GM23338 (cell line): ENCODE measurements around the gene HMOX1. TPM values are rescaled to one million over a fixed set of nuclear protein-coding genes. Genes with fewer than 3 reads are reported as not detected.

Source experiments
- ATAC-seq: fragments of 200-7000 bp; cut with Tn5 transposase; 3 replicates; pipeline ENCODE4 v1.9.1; 2020
- DNase-seq: peaks from one replicate; pipeline ENCODE4 v3.0.0-alpha.2; 2015; ENCODE audit warnings: low spot score
- H2AFZ ChIP-seq: fragments of 200-600 bp; sonication (generic); 2 replicates; pipeline ENCODE4 v1.8.0; 2016; ENCODE audit warnings: antibody characterized with exemption, mild to moderate bottlenecking, moderate library complexity
- H3F3A ChIP-seq: fragments of 200-600 bp; sonication (generic); replicated peaks from 2 replicates; pipeline ENCODE4 v1.8.0; 2017; ENCODE audit warnings: antibody characterized with exemption, mixed run types, low read depth
- H3K27ac ChIP-seq: fragments of 200-600 bp; sonication (generic); 2 replicates; pipeline ENCODE4 v1.6.1; 2016; ENCODE audit warnings: low read depth
- H3K27me3 ChIP-seq: fragments of 200-600 bp; sonication (generic); 2 replicates; pipeline ENCODE4 v1.8.0; 2016; ENCODE audit warnings: mild to moderate bottlenecking, mixed run types, moderate library complexity; ENCODE audit not compliant: insufficient read depth
- H3K36me3 ChIP-seq: fragments of 200-600 bp; sonication (generic); 2 replicates; pipeline ENCODE4 v1.8.0; 2016; ENCODE audit warnings: mild to moderate bottlenecking; ENCODE audit not compliant: insufficient read depth
- H3K4me1 ChIP-seq: fragments of 200-600 bp; sonication (generic); 2 replicates; pipeline ENCODE4 v1.8.0; 2016; ENCODE audit warnings: mild to moderate bottlenecking, moderate library complexity; ENCODE audit not compliant: insufficient read depth
- H3K4me2 ChIP-seq: fragments of 200-600 bp; sonication (generic); 2 replicates; pipeline ENCODE4 v1.7.1; 2017; ENCODE audit warnings: mixed run types
- H3K4me3 ChIP-seq: fragments of 200-600 bp; sonication (generic); 2 replicates; pipeline ENCODE4 v1.6.1; 2016; ENCODE audit warnings: mixed run types
- H3K79me2 ChIP-seq: fragments of 200-600 bp; sonication (generic); replicated peaks from 2 replicates; pipeline ENCODE4 v1.8.0; 2017; ENCODE audit warnings: mild to moderate bottlenecking; ENCODE audit not compliant: insufficient read depth
- H3K9me2 ChIP-seq: fragments of 200-600 bp; sonication (generic); 2 replicates; pipeline ENCODE4 v1.8.0; 2017; ENCODE audit not compliant: insufficient read depth
- H4K20me1 ChIP-seq: fragments of 200-600 bp; sonication (generic); replicated peaks from 2 replicates; pipeline ENCODE4 v1.8.0; 2017; ENCODE audit warnings: mild to moderate bottlenecking; ENCODE audit not compliant: insufficient read depth
- H3K27ac Mint-ChIP-seq: 2 replicates; pipeline ENCODE4 v1.8.0; 2020; ENCODE audit warnings: inconsistent platforms, mild to moderate bottlenecking, moderate library complexity, mixed read lengths
- H3K27me3 Mint-ChIP-seq: 3 replicates; pipeline ENCODE4 v1.8.0; 2022; ENCODE audit warnings: low read depth, mild to moderate bottlenecking, moderate library complexity, mixed read lengths, inconsistent platforms; ENCODE audit not compliant: insufficient read depth, poor library complexity
- H3K36me3 Mint-ChIP-seq: 3 replicates; pipeline ENCODE4 v1.8.0; 2021; ENCODE audit warnings: low read depth, mild to moderate bottlenecking, inconsistent platforms, moderate library complexity, mixed read lengths
- H3K4me1 Mint-ChIP-seq: 3 replicates; pipeline ENCODE4 v1.8.0; 2020; ENCODE audit warnings: mild to moderate bottlenecking, inconsistent platforms, mixed read lengths
- H3K4me3 Mint-ChIP-seq: 3 replicates; pipeline ENCODE4 v1.8.0; 2021; ENCODE audit warnings: moderate library complexity, mild to moderate bottlenecking, inconsistent platforms, mixed read lengths
- H3K9me3 Mint-ChIP-seq: 3 replicates; pipeline ENCODE4 v1.8.0; 2020; ENCODE audit warnings: moderate library complexity, mild to moderate bottlenecking, inconsistent platforms, mixed read lengths
- CREB1 ChIP-seq: fragments of 250-450 bp; sonication (Bioruptor Pico); IDR thresholded peaks from 2 replicates; pipeline ENCODE4 v1.5.0; 2020; ENCODE audit warnings: low read depth, mild to moderate bottlenecking, moderate library complexity
- EZH2 ChIP-seq: fragments of 200-600 bp; sonication (generic); IDR thresholded peaks from one replicate; pipeline ENCODE4 v1.8.0; 2017; ENCODE audit warnings: antibody characterized with exemption, mild to moderate bottlenecking, low read depth; ENCODE audit not compliant: unreplicated experiment
- JUNB ChIP-seq: IDR thresholded peaks from one replicate; pipeline ENCODE4 v1.6.1; 2016; ENCODE audit warnings: antibody characterized with exemption; ENCODE audit not compliant: unreplicated experiment
- NANOG ChIP-seq: IDR thresholded peaks from 2 replicates; pipeline ENCODE4 v1.6.1; 2016; ENCODE audit warnings: antibody characterized with exemption, borderline replicate concordance
- POLR2AphosphoS5 ChIP-seq: IDR thresholded peaks from 2 replicates; pipeline ENCODE4 v1.6.1; 2016; ENCODE audit warnings: antibody characterized with exemption, low read depth
- STAT1 ChIP-seq: IDR thresholded peaks from one replicate; pipeline ENCODE4 v1.6.1; 2016; ENCODE audit warnings: antibody characterized with exemption; ENCODE audit not compliant: unreplicated experiment
- ZNF114 ChIP-seq: fragments of 250-450 bp; sonication (Bioruptor Pico); IDR thresholded peaks from 2 replicates; pipeline ENCODE4 v1.5.0; 2020; ENCODE audit warnings: mild to moderate bottlenecking, moderate library complexity
- ZNF331 ChIP-seq: fragments of 250-450 bp; sonication (Bioruptor Pico); IDR thresholded peaks from 2 replicates; pipeline ENCODE4 v1.5.0; 2020; ENCODE audit warnings: low read depth, mild to moderate bottlenecking, moderate library complexity
- polyA plus RNA-seq: library from polyadenylated mRNA; unstranded; fragments of >200 nt; fragmentation: Nextera tagmentation; extraction: Ambion mirVana; gene quantifications from 2 replicates; pipeline ENCODE4 v1.2.1, GENCODE V29; 2016
- total RNA-seq: library from RNA; depleted of rRNA; stranded (reverse); fragments of >200 nt; shearing (Covaris generic); gene quantifications from 2 replicates; pipeline ENCODE4 v1.2.3, GENCODE V29; 2014
- TF ChIP-seq, protein P1 (sequence below): IDR thresholded peaks from 2 replicates; pipeline ENCODE4 v1.6.1; 2016; ENCODE audit warnings: antibody characterized with exemption
- TF ChIP-seq, protein P2 (sequence below), 2 experiments: fragments of 200-600 bp in 1 of 2; sonication (generic) in 1 of 2; conservative IDR thresholded peaks; 2 replicates each; pipeline versions ENCODE4 v1.5.1 to v1.6.1; 2016 to 2017; ENCODE audit warnings: antibody characterized with exemption in 2 of 2, low read depth in 2 of 2, mild to moderate bottlenecking in 2 of 2, moderate library complexity in 1 of 2
- TF ChIP-seq, protein P3 (sequence below): fragments of 250-450 bp; sonication (Bioruptor Pico); IDR thresholded peaks from 2 replicates; pipeline ENCODE4 v1.5.0; 2020; ENCODE audit warnings: mild to moderate bottlenecking, moderate library complexity
- TF ChIP-seq, protein P4 (sequence below): IDR thresholded peaks from one replicate; pipeline ENCODE4 v1.6.1; 2018; ENCODE audit warnings: antibody characterized with exemption; ENCODE audit not compliant: unreplicated experiment

HMOX1 gene
- total and polyA plus RNA-seq, 2 experiments from 2014 or later: 10.9 to 22.6 TPM

DNA sequence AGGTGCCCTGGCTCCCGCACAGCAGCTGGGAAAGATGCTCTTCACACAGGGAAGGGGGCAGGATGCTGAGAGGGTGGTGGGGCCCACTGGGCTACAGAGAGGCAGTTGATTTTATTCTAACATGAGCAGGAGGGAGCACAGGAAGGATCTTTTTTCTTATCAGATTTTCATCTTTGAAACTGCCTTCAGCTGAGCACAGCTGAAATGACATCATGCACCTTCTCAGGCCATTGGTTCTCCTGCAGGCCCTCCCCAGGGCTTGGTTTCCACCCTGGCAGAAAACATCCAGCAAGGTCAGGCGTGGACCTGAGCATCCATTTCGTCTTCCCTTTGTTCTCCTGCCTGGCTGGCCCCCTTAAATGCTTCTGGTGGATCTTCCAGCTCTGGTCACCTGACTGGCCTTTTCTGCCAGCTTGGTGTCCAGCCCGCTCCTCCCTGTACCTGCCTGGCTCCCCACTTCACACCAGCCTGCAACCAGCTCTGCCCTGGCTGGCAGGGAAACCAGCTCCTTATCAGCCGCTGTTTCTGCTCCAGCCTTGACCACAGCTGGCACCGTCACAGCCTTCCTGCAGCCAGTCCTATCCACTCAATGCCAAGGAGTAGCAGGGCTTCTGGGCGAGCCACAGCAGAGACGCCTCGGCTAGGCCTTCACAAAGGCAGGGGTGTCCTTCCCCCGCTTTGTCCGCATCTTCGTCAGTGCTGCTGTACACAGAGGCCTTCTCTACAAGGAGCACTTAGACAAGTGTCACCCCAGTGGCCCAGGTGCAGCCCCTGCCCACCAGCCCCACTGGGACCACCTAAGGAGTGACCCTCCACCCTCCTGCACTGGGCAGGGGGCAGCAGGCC is 44.7 kb upstream of the HMOX1 start:
- Histone ChIP-seq H3K4me3 (no peak overlapping the region), H3K9me2 (no peaks in the 10 kb centered on the region), H3F3A (no peaks in the 10 kb centered on the region), H3K4me2 (no peak overlapping the region), H3K36me3 (no peaks in the 10 kb centered on the region), H4K20me1 (no peaks in the 10 kb centered on the region), H2AFZ (no peak overlapping the region), H3K27ac (no peak overlapping the region), H3K4me1 (no peaks in the 10 kb centered on the region), H3K27me3 (no peaks in the 10 kb centered on the region), H3K79me2 (no peaks in the 10 kb centered on the region)
- Mint-ChIP-seq H3K4me3 (no peak overlapping the region), H3K9me3 (no peaks in the 10 kb centered on the region), H3K27ac (no peak overlapping the region), H3K36me3 (peaks cover 22% of the 10 kb centered on the region), H3K4me1 (peaks cover 5% of the 10 kb centered on the region; the same call in 2 of the 3 replicates), H3K27me3 (peaks cover 15% of the 10 kb centered on the region)
- TF ChIP-seq NANOG: no peak
- TF ChIP-seq, protein P1, sequence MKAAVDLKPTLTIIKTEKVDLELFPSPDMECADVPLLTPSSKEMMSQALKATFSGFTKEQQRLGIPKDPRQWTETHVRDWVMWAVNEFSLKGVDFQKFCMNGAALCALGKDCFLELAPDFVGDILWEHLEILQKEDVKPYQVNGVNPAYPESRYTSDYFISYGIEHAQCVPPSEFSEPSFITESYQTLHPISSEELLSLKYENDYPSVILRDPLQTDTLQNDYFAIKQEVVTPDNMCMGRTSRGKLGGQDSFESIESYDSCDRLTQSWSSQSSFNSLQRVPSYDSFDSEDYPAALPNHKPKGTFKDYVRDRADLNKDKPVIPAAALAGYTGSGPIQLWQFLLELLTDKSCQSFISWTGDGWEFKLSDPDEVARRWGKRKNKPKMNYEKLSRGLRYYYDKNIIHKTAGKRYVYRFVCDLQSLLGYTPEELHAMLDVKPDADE: no peak
- TF ChIP-seq CREB1: no peak
- TF ChIP-seq STAT1: no peak
- TF ChIP-seq ZNF114 (CRISPR knock-in tag): no peak
- TF ChIP-seq JUNB: no peak
- TF ChIP-seq, protein P2, sequence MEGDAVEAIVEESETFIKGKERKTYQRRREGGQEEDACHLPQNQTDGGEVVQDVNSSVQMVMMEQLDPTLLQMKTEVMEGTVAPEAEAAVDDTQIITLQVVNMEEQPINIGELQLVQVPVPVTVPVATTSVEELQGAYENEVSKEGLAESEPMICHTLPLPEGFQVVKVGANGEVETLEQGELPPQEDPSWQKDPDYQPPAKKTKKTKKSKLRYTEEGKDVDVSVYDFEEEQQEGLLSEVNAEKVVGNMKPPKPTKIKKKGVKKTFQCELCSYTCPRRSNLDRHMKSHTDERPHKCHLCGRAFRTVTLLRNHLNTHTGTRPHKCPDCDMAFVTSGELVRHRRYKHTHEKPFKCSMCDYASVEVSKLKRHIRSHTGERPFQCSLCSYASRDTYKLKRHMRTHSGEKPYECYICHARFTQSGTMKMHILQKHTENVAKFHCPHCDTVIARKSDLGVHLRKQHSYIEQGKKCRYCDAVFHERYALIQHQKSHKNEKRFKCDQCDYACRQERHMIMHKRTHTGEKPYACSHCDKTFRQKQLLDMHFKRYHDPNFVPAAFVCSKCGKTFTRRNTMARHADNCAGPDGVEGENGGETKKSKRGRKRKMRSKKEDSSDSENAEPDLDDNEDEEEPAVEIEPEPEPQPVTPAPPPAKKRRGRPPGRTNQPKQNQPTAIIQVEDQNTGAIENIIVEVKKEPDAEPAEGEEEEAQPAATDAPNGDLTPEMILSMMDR (conservative IDR thresholded peaks at IDR 0.05; ENCODE audit: low read depth in 2 of 2): no peak
- TF ChIP-seq POLR2AphosphoS5: no peak
- TF ChIP-seq, protein P3, sequence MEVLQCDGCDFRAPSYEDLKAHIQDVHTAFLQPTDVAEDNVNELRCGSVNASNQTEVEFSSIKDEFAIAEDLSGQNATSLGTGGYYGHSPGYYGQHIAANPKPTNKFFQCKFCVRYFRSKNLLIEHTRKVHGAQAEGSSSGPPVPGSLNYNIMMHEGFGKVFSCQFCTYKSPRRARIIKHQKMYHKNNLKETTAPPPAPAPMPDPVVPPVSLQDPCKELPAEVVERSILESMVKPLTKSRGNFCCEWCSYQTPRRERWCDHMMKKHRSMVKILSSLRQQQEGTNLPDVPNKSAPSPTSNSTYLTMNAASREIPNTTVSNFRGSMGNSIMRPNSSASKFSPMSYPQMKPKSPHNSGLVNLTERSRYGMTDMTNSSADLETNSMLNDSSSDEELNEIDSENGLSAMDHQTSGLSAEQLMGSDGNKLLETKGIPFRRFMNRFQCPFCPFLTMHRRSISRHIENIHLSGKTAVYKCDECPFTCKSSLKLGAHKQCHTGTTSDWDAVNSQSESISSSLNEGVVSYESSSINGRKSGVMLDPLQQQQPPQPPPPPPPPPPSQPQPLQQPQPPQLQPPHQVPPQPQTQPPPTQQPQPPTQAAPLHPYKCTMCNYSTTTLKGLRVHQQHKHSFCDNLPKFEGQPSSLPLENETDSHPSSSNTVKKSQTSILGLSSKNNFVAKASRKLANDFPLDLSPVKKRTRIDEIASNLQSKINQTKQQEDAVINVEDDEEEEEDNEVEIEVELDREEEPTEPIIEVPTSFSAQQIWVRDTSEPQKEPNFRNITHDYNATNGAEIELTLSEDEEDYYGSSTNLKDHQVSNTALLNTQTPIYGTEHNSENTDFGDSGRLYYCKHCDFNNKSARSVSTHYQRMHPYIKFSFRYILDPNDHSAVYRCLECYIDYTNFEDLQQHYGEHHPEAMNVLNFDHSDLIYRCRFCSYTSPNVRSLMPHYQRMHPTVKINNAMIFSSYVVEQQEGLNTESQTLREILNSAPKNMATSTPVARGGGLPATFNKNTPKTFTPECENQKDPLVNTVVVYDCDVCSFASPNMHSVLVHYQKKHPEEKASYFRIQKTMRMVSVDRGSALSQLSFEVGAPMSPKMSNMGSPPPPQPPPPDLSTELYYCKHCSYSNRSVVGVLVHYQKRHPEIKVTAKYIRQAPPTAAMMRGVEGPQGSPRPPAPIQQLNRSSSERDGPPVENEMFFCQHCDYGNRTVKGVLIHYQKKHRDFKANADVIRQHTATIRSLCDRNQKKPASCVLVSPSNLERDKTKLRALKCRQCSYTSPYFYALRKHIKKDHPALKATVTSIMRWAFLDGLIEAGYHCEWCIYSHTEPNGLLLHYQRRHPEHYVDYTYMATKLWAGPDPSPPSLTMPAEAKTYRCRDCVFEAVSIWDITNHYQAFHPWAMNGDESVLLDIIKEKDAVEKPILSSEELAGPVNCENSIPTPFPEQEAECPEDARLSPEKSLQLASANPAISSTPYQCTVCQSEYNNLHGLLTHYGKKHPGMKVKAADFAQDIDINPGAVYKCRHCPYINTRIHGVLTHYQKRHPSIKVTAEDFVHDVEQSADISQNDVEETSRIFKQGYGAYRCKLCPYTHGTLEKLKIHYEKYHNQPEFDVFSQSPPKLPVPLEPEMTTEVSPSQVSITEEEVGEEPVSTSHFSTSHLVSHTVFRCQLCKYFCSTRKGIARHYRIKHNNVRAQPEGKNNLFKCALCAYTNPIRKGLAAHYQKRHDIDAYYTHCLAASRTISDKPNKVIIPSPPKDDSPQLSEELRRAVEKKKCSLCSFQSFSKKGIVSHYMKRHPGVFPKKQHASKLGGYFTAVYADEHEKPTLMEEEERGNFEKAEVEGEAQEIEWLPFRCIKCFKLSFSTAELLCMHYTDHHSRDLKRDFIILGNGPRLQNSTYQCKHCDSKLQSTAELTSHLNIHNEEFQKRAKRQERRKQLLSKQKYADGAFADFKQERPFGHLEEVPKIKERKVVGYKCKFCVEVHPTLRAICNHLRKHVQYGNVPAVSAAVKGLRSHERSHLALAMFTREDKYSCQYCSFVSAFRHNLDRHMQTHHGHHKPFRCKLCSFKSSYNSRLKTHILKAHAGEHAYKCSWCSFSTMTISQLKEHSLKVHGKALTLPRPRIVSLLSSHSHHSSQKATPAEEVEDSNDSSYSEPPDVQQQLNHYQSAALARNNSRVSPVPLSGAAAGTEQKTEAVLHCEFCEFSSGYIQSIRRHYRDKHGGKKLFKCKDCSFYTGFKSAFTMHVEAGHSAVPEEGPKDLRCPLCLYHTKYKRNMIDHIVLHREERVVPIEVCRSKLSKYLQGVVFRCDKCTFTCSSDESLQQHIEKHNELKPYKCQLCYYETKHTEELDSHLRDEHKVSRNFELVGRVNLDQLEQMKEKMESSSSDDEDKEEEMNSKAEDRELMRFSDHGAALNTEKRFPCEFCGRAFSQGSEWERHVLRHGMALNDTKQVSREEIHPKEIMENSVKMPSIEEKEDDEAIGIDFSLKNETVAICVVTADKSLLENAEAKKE (CRISPR knock-in tag): no peak
- no peak for TF ChIP-seq ZNF331 (CRISPR knock-in tag)
- no peak for TF ChIP-seq EZH2
- TF ChIP-seq, protein P4, sequence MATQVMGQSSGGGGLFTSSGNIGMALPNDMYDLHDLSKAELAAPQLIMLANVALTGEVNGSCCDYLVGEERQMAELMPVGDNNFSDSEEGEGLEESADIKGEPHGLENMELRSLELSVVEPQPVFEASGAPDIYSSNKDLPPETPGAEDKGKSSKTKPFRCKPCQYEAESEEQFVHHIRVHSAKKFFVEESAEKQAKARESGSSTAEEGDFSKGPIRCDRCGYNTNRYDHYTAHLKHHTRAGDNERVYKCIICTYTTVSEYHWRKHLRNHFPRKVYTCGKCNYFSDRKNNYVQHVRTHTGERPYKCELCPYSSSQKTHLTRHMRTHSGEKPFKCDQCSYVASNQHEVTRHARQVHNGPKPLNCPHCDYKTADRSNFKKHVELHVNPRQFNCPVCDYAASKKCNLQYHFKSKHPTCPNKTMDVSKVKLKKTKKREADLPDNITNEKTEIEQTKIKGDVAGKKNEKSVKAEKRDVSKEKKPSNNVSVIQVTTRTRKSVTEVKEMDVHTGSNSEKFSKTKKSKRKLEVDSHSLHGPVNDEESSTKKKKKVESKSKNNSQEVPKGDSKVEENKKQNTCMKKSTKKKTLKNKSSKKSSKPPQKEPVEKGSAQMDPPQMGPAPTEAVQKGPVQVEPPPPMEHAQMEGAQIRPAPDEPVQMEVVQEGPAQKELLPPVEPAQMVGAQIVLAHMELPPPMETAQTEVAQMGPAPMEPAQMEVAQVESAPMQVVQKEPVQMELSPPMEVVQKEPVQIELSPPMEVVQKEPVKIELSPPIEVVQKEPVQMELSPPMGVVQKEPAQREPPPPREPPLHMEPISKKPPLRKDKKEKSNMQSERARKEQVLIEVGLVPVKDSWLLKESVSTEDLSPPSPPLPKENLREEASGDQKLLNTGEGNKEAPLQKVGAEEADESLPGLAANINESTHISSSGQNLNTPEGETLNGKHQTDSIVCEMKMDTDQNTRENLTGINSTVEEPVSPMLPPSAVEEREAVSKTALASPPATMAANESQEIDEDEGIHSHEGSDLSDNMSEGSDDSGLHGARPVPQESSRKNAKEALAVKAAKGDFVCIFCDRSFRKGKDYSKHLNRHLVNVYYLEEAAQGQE: no peak
- DNase-seq: no peak
- no peak for ATAC-seq
